Activated T-cell treated with anti-CD3 and anti-CD28 coated beads, Interleukin-2, amount 50 U/mL, for 4 hours (primary cell): ENCODE data around the gene GRID2. TPM values are rescaled to one million over a fixed set of nuclear protein-coding genes. Genes with fewer than 3 reads are reported as not detected.

Experiments used
- ATAC-seq, 2 donors: fragments of 200-7000 bp; cut with Tn5 transposase; one replicate each; pipeline ENCODE4 v1.10.0; 2021
- DNase-seq: peaks from one replicate; pipeline ENCODE4 v3.0.0-alpha.2; 2020
- H3K27me3 Mint-ChIP-seq: one replicate; pipeline ENCODE4 v1.8.0; 2021; ENCODE audit warnings: low read depth, mixed read lengths
- H3K36me3 Mint-ChIP-seq: one replicate; pipeline ENCODE4 v1.8.0; 2022; ENCODE audit warnings: mixed read lengths; ENCODE audit not compliant: insufficient read depth
- H3K4me1 Mint-ChIP-seq: one replicate; pipeline ENCODE4 v1.8.0; 2021; ENCODE audit warnings: low read depth, mixed read lengths
- H3K4me3 Mint-ChIP-seq: one replicate; pipeline ENCODE4 v1.8.0; 2021; ENCODE audit warnings: mild to moderate bottlenecking, moderate library complexity, mixed read lengths
- H3K9me3 Mint-ChIP-seq: one replicate; pipeline ENCODE4 v1.8.0; 2021; ENCODE audit warnings: mixed read lengths
- total RNA-seq, 3 donors: library from RNA; stranded (reverse); gene quantifications; one replicate each; pipeline ENCODE4 v1.2.1, GENCODE V29; 2021

Gene GRID2
- total RNA-seq, 3 donors from 2014 or later: 0.22 TPM; not detected in 2

DNA sequence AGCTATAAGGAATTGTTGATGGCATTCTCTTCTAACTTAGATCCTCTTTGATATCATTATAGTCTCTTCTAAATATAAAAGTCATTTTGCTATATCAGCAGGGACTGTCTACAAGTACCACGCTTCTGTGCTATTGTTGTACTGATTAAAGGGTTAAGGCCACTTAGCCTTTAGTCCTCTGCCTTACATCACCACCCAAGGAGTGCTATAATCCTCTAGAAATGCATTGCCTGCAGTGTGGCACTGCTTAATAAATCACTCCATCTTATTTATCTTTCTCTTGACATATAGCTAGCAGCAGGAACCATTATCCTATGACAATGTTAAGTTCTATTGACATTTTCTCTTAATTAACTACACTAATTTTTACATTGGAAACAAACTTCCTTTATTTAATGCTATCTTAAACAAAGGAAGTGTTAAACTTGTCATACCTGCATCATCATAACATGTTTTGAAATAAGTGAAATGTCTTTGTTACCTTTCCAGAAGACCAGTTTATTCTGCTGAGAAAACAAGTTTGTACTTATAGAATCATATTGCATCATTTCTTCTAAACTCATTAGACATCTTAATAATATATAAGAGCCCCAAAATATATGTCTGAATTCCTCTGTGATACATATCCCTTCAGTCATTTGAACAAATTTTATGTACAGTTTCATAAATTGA, 1163.9 kb downstream of the GRID2 start:
- Mint-ChIP-seq H3K4me1 (no peaks in the 10 kb centered on the region), H3K9me3 (no peaks in the 10 kb centered on the region), H3K4me3 (no peak overlapping the region), H3K27me3 (no peaks in the 10 kb centered on the region), H3K36me3 (no peaks in the 10 kb centered on the region)
- ATAC-seq (no peak), DNase-seq (no peak)

DNA sequence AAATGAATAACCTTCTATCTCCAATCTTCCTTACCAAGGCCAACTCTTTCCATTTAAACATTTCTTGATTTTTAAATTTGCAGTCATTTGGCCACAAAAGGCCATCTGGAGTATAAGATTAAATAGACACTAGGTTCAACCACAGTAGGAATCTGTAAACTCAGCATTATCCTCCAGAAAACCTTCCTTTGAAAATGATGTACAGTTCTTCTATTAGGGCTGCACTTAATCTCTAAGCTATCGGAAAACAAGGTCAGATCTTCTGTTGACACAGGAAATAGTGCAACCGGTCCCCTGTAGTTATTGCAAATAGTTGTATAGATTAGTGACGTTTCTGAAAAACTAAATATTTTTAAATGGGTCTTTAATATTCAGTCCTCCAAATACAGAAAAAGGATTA, 1165.8 kb downstream of the GRID2 start:
- ATAC-seq (no peak), DNase-seq (no peak)
- no peaks in the 10 kb centered on the region for H3K36me3 Mint-ChIP-seq
- no peaks in the 10 kb centered on the region for H3K9me3 Mint-ChIP-seq
- H3K4me3 Mint-ChIP-seq: no peak overlapping the region
- H3K27me3 Mint-ChIP-seq: no peaks in the 10 kb centered on the region
- no peaks in the 10 kb centered on the region for H3K4me1 Mint-ChIP-seq

GRCh38 chr4:93475730-93476129, 1172.0 kb downstream of the GRID2 start:
- no peaks in the 10 kb centered on the region for H3K27me3 Mint-ChIP-seq
- no peaks in the 10 kb centered on the region for H3K4me1 Mint-ChIP-seq
- H3K4me3 Mint-ChIP-seq: no peak overlapping the region
- H3K36me3 Mint-ChIP-seq: no peaks in the 10 kb centered on the region
- ATAC-seq (no peak), DNase-seq (no peak)
- H3K9me3 Mint-ChIP-seq: no peaks in the 10 kb centered on the region

- DNase-seq (no peak), ATAC-seq (no peak)
- no peaks in the 10 kb centered on the region for H3K27me3 Mint-ChIP-seq
These were observed 1175.0 kb downstream of the GRID2 start for GRCh38 chr4:93478805-93479204.

DNA sequence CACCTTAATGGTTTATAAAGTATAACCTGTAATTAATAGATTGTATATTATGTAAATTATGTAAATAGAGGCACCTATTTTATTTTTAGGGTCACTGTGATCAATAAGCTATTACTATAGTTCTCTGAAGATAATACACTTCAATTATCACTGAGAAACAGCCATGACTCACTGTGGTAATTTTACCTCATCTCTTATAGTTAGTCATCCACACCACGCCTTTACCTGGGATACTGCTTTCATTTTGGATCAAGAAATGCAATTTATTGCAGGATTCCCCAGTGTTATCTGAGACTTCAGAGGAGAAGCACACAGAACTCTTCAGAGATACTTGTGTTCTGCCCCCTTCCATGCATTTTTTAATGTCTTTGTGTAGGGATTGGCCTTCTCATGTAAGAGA, 1176.7 kb downstream of the GRID2 start:
- H3K27me3 Mint-ChIP-seq: no peaks in the 10 kb centered on the region
- no peaks in the 10 kb centered on the region for H3K4me1 Mint-ChIP-seq
- no peak for DNase-seq
- H3K4me3 Mint-ChIP-seq: no peak overlapping the region
- ATAC-seq: no peak
- no peaks in the 10 kb centered on the region for H3K36me3 Mint-ChIP-seq
- no peaks in the 10 kb centered on the region for H3K9me3 Mint-ChIP-seq

More at GRCh38 chr4:93478805-93479204, 1175.0 kb downstream of the GRID2 start:
- no peaks in the 10 kb centered on the region for H3K36me3 Mint-ChIP-seq
- H3K4me1 Mint-ChIP-seq: no peaks in the 10 kb centered on the region
- H3K4me3 Mint-ChIP-seq: no peak overlapping the region
- H3K9me3 Mint-ChIP-seq: no peaks in the 10 kb centered on the region

GRCh38 chr4:93495346-93495745, 1191.6 kb downstream of the GRID2 start:
- Mint-ChIP-seq H3K4me1 (no peaks in the 10 kb centered on the region), H3K9me3 (peaks cover 5% of the 10 kb centered on the region), H3K4me3 (no peak overlapping the region), H3K27me3 (no peaks in the 10 kb centered on the region), H3K36me3 (no peaks in the 10 kb centered on the region)
- ATAC-seq (no peak), DNase-seq (no peak)

DNA sequence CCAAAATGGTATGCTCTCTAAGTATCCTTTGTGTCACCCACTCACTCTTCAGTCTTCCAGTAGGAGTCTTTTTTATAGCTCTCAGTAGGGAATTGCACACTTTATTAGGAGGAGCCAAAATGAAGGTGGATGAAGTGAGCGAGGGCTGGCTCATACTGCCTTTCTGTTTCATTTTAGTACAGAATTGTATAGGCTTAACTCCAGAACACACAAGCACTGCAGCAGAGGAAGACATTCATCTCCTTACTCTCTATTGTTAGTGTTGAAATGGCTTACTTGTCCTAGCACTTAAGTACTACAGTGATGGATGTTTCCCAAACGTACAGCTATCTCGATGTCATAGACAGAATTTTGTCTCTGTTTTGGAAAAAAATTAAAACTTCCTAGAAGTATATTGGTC, 1197.5 kb downstream of the GRID2 start:
- Mint-ChIP-seq H3K36me3 (no peaks in the 10 kb centered on the region), H3K9me3 (peaks cover 8% of the 10 kb centered on the region), H3K4me3 (no peak overlapping the region), H3K4me1 (no peaks in the 10 kb centered on the region), H3K27me3 (no peaks in the 10 kb centered on the region)
- ATAC-seq (no peak), DNase-seq (no peak)

GRCh38 chr4:93501946-93502345, 1198.2 kb downstream of the GRID2 start:
- H3K36me3 Mint-ChIP-seq: no peaks in the 10 kb centered on the region
- H3K4me1 Mint-ChIP-seq: no peaks in the 10 kb centered on the region
- no peak overlapping the region for H3K4me3 Mint-ChIP-seq
- H3K27me3 Mint-ChIP-seq: no peaks in the 10 kb centered on the region
- ATAC-seq (no peak), DNase-seq (no peak)
- H3K9me3 Mint-ChIP-seq: peaks cover 8% of the 10 kb centered on the region

GRCh38 chr4:93502991-93503390, 1199.2 kb downstream of the GRID2 start:
- no peak overlapping the region for H3K4me3 Mint-ChIP-seq
- H3K36me3 Mint-ChIP-seq: no peaks in the 10 kb centered on the region
- H3K27me3 Mint-ChIP-seq: no peaks in the 10 kb centered on the region
- peaks cover 8% of the 10 kb centered on the region for H3K9me3 Mint-ChIP-seq
- H3K4me1 Mint-ChIP-seq: no peaks in the 10 kb centered on the region
- ATAC-seq (no peak), DNase-seq (no peak)

GRCh38 chr4:93513851-93514250, 1210.1 kb downstream of the GRID2 start:
- Mint-ChIP-seq H3K36me3 (no peaks in the 10 kb centered on the region), H3K27me3 (no peaks in the 10 kb centered on the region), H3K4me1 (no peaks in the 10 kb centered on the region), H3K9me3 (peaks cover 7% of the 10 kb centered on the region), H3K4me3 (no peak overlapping the region)
- ATAC-seq (no peak), DNase-seq (no peak)

- no peak overlapping the region for H3K4me3 Mint-ChIP-seq
- H3K4me1 Mint-ChIP-seq: no peaks in the 10 kb centered on the region
- DNase-seq: no peak
- no peaks in the 10 kb centered on the region for H3K36me3 Mint-ChIP-seq
- H3K27me3 Mint-ChIP-seq: no peaks in the 10 kb centered on the region
- no peak for ATAC-seq
- peaks cover 7% of the 10 kb centered on the region for H3K9me3 Mint-ChIP-seq
These were observed 1211.4 kb downstream of the GRID2 start for GRCh38 chr4:93515208-93515607.

GRCh38 chr4:93529692-93530372, 1226.1 kb downstream of the GRID2 start:
- H3K4me3 Mint-ChIP-seq: no peak overlapping the region
- ATAC-seq: no peak
- H3K9me3 Mint-ChIP-seq: peaks cover 7% of the 10 kb centered on the region
- no peak for DNase-seq
- H3K4me1 Mint-ChIP-seq: no peaks in the 10 kb centered on the region
- H3K36me3 Mint-ChIP-seq: no peaks in the 10 kb centered on the region
- H3K27me3 Mint-ChIP-seq: no peaks in the 10 kb centered on the region

DNA sequence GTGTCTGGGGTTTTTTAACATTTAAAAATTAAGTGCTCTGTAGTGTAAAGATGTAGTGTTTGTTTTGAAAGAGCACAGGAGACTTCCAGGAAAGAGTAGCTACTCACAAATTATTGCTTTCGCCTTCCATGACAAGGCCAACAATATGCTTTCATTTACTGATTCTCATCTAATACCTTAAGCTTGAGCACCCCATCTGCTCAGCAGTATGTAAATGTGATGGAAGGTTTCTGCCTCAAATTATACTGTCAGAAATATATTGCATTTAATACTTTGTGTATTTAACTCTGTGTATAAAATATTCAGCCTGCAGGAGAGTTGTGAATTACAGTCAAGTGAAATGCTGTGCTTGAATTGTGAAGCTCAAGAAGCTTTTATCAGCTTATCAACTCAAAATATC, 1228.5 kb downstream of the GRID2 start:
- DNase-seq (no peak), ATAC-seq (no peak)
- H3K27me3 Mint-ChIP-seq: no peaks in the 10 kb centered on the region
- H3K4me3 Mint-ChIP-seq: no peak overlapping the region
- no peaks in the 10 kb centered on the region for H3K4me1 Mint-ChIP-seq
- H3K36me3 Mint-ChIP-seq: no peaks in the 10 kb centered on the region
- H3K9me3 Mint-ChIP-seq: peaks cover 4% of the 10 kb centered on the region

DNA sequence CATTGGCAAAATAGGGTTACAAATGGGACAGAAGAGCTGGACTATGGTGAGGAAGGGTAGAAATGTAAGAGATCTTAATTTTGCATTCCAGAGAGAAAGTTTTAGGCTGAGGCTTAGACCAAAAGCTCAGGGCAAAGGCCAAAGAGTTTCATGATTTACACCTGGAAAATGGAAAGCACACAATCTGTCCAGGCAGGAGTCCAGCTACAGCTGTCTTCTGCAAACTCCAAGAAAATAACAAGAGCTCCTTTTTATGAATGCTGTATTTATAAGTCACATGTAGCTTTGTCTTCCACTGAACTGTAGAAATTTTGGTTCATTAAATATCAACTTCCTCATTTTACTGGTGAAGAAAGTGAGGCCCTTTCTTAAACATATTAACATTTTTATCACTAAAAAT, 1236.8 kb downstream of the GRID2 start:
- no peak for DNase-seq
- no peaks in the 10 kb centered on the region for H3K36me3 Mint-ChIP-seq
- no peaks in the 10 kb centered on the region for H3K4me1 Mint-ChIP-seq
- ATAC-seq: no peak
- peaks cover 4% of the 10 kb centered on the region for H3K9me3 Mint-ChIP-seq
- no peak overlapping the region for H3K4me3 Mint-ChIP-seq
- H3K27me3 Mint-ChIP-seq: no peaks in the 10 kb centered on the region

- Mint-ChIP-seq H3K9me3 (peaks cover 14% of the 10 kb centered on the region), H3K4me3 (no peak overlapping the region), H3K4me1 (no peaks in the 10 kb centered on the region), H3K36me3 (peaks cover 1% of the 10 kb centered on the region), H3K27me3 (no peaks in the 10 kb centered on the region)
- ATAC-seq (no peak), DNase-seq (no peak)
These were observed 1258.1 kb downstream of the GRID2 start for GRCh38 chr4:93561842-93562241.
